ENCODE data around the gene SORCS3.

Gene SORCS3

GRCh38 chr10:104867966-104868598 lies 227.0 kb downstream of the SORCS3 start:
- H3K27ac ChIP-seq = no peak overlapping the region
- TF ChIP-seq ZFX (IDR thresholded peaks at IDR 0.05; ENCODE audit: borderline replicate concordance) (no peak), CTCF (IDR thresholded peaks at IDR 0.05) (no peak)

DNA sequence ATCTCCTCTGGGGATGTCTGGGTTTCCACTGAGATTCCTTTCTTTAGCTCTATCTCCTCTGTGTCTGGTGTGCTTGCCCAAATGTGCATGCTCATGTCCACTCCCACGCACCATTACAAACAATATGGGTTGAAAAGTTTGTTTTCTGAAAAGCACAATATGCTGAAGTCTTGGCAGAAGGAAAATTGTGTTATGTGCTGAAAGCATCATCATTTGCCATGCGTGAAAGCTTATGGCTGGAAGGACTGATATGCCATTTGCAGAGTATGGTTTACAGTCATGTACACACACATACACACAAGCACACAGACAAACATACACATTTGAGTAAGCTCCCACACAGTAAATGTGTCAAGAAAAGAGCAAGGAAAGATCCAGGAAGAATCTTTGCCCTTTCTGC lies 231.6 kb downstream of the SORCS3 start:
- no peak overlapping the region for H3K27ac ChIP-seq
- TF ChIP-seq ZFX (IDR thresholded peaks at IDR 0.05; ENCODE audit: borderline replicate concordance) (no peak), CTCF (IDR thresholded peaks at IDR 0.05) (no peak)

GRCh38 chr10:104873161-104873560 lies 232.1 kb downstream of the SORCS3 start:
- no peak for TF ChIP-seq CTCF (IDR thresholded peaks at IDR 0.05)
- no peak for TF ChIP-seq ZFX (IDR thresholded peaks at IDR 0.05; ENCODE audit: borderline replicate concordance)
- no peak overlapping the region for H3K27ac ChIP-seq

GRCh38 chr10:104875561-104875960 lies 234.5 kb downstream of the SORCS3 start:
- no peak for TF ChIP-seq CTCF (IDR thresholded peaks at IDR 0.05)
- TF ChIP-seq ZFX (IDR thresholded peaks at IDR 0.05; ENCODE audit: borderline replicate concordance) = no peak

DNA sequence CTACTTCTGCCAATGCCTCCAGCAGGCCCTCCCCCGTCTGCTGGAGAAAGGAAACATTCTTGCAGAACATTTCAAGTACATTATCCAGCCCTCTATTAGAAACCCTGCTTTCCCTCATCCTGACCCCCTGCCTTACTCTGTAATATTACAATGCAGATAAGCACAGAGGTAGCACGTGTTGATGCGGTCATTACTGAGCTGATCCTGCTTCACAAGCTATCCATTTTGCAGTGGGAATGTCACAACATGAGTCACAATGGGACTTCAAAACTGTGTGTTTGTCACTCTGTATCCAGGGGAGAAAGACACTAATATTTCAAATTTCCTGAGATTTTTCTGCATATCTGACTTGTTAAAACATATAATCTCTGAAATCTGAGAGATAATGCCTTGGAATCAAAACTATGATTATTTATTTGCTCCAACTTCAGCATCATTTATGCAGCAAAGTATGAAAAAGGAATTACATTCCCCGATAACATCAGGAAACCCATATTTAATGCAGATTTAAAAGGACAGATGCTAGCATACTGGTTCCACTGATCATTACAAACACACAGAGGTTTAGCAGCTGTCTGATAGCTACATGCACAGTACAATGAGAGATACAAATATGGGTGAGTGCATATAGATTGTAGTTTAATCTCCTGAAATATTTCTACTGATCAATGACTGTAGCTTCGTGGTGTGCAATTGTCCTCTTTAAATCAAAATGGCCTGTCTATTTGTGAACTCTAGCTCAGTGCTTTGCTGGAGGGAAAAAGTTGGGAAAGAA lies 239.7 kb downstream of the SORCS3 start:
- TF ChIP-seq ZFX (IDR thresholded peaks at IDR 0.05; ENCODE audit: borderline replicate concordance) = no peak
- TF ChIP-seq CTCF (IDR thresholded peaks at IDR 0.05) = no peak
- H3K27ac ChIP-seq = no peak overlapping the region

More at GRCh38 chr10:104875561-104875960, 234.5 kb downstream of the SORCS3 start:
- H3K27ac ChIP-seq = no peak overlapping the region

GRCh38 chr10:104881740-104882139 lies 240.7 kb downstream of the SORCS3 start:
- TF ChIP-seq ZFX (IDR thresholded peaks at IDR 0.05; ENCODE audit: borderline replicate concordance) (no peak), CTCF (IDR thresholded peaks at IDR 0.05) (no peak)
- no peak overlapping the region for H3K27ac ChIP-seq
